Endothelial cell of umbilical vein (primary cell): ENCODE data around the gene PHOSPHO1. TPM values are rescaled to one million over a fixed set of nuclear protein-coding genes. Genes with fewer than 3 reads are reported as not detected.

ENCODE experiments used
- BruUV-seq: library from RNA; stranded (reverse); fragments of 400-500 nt; replicated peaks from 2 replicates; lab custom pipeline; 2021; lab: Mats Ljungman, UMichigan
- CTCF ChIA-PET: fragments of 300-600, 350-600 bp; sonication (Branson Sonifier 250); formaldehyde crosslinking; loops from one replicate; lab custom pipeline; 2021; ENCODE audit warnings: antibody characterized with exemption, inconsistent platforms; lab: Charles Lee
- POLR2A ChIA-PET: fragments of 300-600, 350-600 bp; sonication (Branson Sonifier 250); formaldehyde crosslinking; loops from one replicate; lab custom pipeline; 2021; ENCODE audit warnings: antibody characterized with exemption, inconsistent platforms; lab: Charles Lee
- DNase-seq: peaks from one replicate; pipeline ENCODE4 v3.0.0-alpha.2; 2011; ENCODE audit warnings: low read depth, low spot score
- FAIRE-seq: peaks from 2 replicates; lab custom pipeline; 2011; peaks lifted over from hg19 to GRCh38; lab: Jason Lieb, UNC
- H2AFZ ChIP-seq: 2 replicates; pipeline ENCODE4 v1.6.0; 2012; ENCODE audit warnings: low read depth, low read length, control low read depth, inconsistent platforms
- H3K27ac ChIP-seq: 2 replicates; pipeline ENCODE4 v1.5.1; 2011; ENCODE audit warnings: low read depth, mild to moderate bottlenecking, control low read depth, low read length, moderate library complexity; ENCODE audit not compliant: insufficient read depth
- H3K27me3 ChIP-seq, 2 experiments: 2 replicates each; pipeline versions ENCODE4 v1.6.0 to v1.6.1; 2011; ENCODE audit warnings: low read length in 2 of 2, mixed read lengths in 1 of 2; ENCODE audit not compliant: control insufficient read depth in 2 of 2, insufficient read depth in 2 of 2
- H3K36me3 ChIP-seq, 2 experiments: 2 replicates in 1 of 2; 3 replicates in 1 of 2; pipeline ENCODE4 v1.5.1; 2011; ENCODE audit warnings: low read length in 2 of 2, mild to moderate bottlenecking in 1 of 2, moderate library complexity in 1 of 2; ENCODE audit not compliant: control insufficient read depth in 2 of 2, insufficient read depth in 2 of 2; ENCODE audit errors: extremely low read depth in 1 of 2
- H3K4me1 ChIP-seq: 3 replicates; pipeline ENCODE4 v1.5.1; 2011; ENCODE audit warnings: mild to moderate bottlenecking, low read length; ENCODE audit not compliant: control insufficient read depth, insufficient read depth; ENCODE audit errors: extremely low read depth
- H3K4me2 ChIP-seq: 2 replicates; pipeline ENCODE4 v1.6.1; 2011; ENCODE audit warnings: low read length, control low read depth, mixed read lengths; ENCODE audit not compliant: insufficient read depth
- H3K4me3 ChIP-seq, 3 experiments: fragments of 200-600 bp in 1 of 3; sonication (generic), shearing (Covaris generic) in 1 of 3; replicated peaks in 1 of 3; 2 replicates each; pipeline ENCODE4 v1.5.1; 2011 to 2016; ENCODE audit warnings: control low read depth in 3 of 3, low read length in 3 of 3, mild to moderate bottlenecking in 2 of 3, inconsistent platforms in 1 of 3, low read depth in 1 of 3, moderate library complexity in 1 of 3; ENCODE audit not compliant: insufficient read depth in 1 of 3
- H3K79me2 ChIP-seq: 2 replicates; pipeline ENCODE4 v1.6.0; 2012; ENCODE audit warnings: low read length, inconsistent platforms; ENCODE audit not compliant: control insufficient read depth, insufficient read depth
- H3K9ac ChIP-seq: replicated peaks from 2 replicates; pipeline ENCODE3; 2011; ENCODE audit warnings: low read length, control low read depth; ENCODE audit not compliant: insufficient read depth; ENCODE audit errors: extremely low read depth
- H3K9me1 ChIP-seq: replicated peaks from 3 replicates; pipeline ENCODE4 v1.6.0; 2011; ENCODE audit warnings: mild to moderate bottlenecking, low read length; ENCODE audit not compliant: control insufficient read depth, insufficient read depth; ENCODE audit errors: extremely low read depth
- H3K9me3 ChIP-seq: replicated peaks from 2 replicates; pipeline ENCODE4 v1.5.1; 2012; ENCODE audit warnings: low read length, inconsistent platforms; ENCODE audit not compliant: control insufficient read depth, insufficient read depth
- H4K20me1 ChIP-seq: replicated peaks from 2 replicates; pipeline ENCODE3; 2011; ENCODE audit warnings: mild to moderate bottlenecking, low read length; ENCODE audit not compliant: control insufficient read depth, insufficient read depth; ENCODE audit errors: extremely low read depth
- FOS ChIP-seq: IDR thresholded peaks from 2 replicates; pipeline ENCODE4 v1.6.1; 2011; ENCODE audit warnings: mild to moderate bottlenecking, low read length, moderate library complexity, borderline replicate concordance; ENCODE audit not compliant: insufficient read depth
- JUN ChIP-seq: IDR thresholded peaks from 2 replicates; pipeline ENCODE4 v1.6.1; 2011; ENCODE audit warnings: borderline replicate concordance, low read depth; ENCODE audit not compliant: insufficient read length, insufficient read depth
- dilution Hi-C: fragments of 300-500 bp; cut with MboI; formaldehyde crosslinking; loops from one replicate; pipeline ENCODE4 v1.15.0; 2019; ENCODE audit warnings: low sequenced_read_pairs; ENCODE audit not compliant: extremely low pct_ligation_motif_present
- intact Hi-C: fragments of 100-400 bp; cut with micrococcal nuclease; formaldehyde crosslinking; loops from one replicate; pipeline ENCODE4 v1.10.0; 2022
- polyA plus RNA-seq, 4 experiments: library from polyadenylated mRNA; depleted of rRNA in 3 of 4; stranded (reverse) in 3 of 4; unstranded in 1 of 4; fragments of >200 nt; gene quantifications; 2 replicates each; pipeline versions ENCODE4 v1.2.1 to v1.2.3, GENCODE V29; 2011 to 2012; ENCODE audit warnings: missing spikeins in 1 of 4
- total RNA-seq: library from RNA; stranded (reverse); gene quantifications from 2 replicates; pipeline ENCODE4 v1.2.3, GENCODE V29; 2021

Gene PHOSPHO1
- total and polyA plus RNA-seq, 2 donors (not counting 3 experiments of a cell fraction or from before 2014, with no cell fraction given), result 0.23 TPM; not detected in 1

DNA sequence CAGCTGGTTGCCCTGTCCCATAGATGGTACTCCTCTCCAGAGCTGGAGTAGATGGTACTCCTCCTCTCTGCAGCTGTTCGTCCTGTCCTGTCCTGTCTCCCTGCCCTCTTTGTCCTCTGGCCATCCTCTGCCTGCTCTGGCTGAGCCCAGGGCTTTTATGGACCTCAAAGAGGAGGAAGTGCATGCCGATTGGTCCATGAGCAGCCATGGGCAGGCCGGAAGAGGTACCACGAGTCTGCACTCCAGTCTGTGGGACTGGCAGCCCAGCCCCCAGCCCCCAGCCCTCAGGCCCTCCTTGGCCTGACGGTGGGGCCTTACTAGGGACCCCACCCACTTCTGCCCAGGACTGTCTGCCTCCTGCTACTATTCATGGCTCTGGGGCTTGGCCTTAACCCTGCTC is 47.2 kb downstream of the PHOSPHO1 start:
- Histone ChIP-seq H3K27ac (no peak overlapping the region), H2AFZ (no peak overlapping the region), H3K4me3 (no peak overlapping the region), H3K9me3 (no peaks in the 10 kb centered on the region), H3K27me3 (no peaks in the 10 kb centered on the region), H3K36me3 (no peaks in the 10 kb centered on the region), H3K9ac (no peak overlapping the region), H3K4me1 (no peaks in the 10 kb centered on the region), H3K79me2 (no peaks in the 10 kb centered on the region), H3K9me1 (no peaks in the 10 kb centered on the region), H3K4me2 (no peak overlapping the region), H4K20me1 (no peaks in the 10 kb centered on the region)
- DNase-seq, result no peak
- no TSS peak for BruUV-seq
- dilution Hi-C loops, result no loop called here
- no peak for TF ChIP-seq JUN
- FAIRE-seq, result no peak
- ChIA-PET POLR2A (no interaction called here), CTCF (interaction anchor here (3.8 to 4.3 kb wide), 2 partner anchors 43 to 108 kb away, joined by 14 to 103 read pairs; no protein-coding TSS in a partner anchor)
- intact Hi-C loops, result no loop called here

DNA sequence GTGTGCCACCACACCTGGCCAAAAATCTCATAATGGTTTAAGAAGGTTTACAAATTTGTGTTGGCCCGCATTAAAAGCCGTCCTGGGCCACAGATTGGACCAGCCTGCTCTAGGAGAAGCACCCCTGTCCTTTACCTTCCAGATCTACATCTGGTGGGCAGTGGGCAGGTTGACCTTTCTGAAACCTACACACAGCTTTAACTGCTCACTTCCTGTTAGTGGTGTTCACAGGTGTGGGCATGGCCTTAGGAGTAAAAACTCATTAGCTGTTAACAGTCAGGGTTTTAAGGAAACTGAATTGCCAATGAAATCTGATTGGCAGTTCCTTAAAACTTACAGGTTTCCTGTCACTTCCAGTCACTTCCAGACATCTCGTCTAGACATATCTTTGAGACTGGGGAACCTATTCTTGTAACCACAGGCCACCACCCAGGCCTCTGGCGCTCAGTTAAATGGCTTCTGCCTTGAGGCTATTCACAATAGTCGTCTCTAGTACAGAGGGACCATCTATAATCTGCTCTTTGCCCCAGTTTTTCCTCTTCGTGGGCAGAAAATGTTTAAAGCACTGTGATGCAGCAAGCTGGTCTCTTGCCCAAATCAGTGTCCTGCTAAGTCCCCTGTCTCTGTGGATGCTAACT is 49.5 kb downstream of the PHOSPHO1 start:
- no TSS peak for BruUV-seq
- no peaks in the 10 kb centered on the region for H3K9me1 ChIP-seq
- dilution Hi-C loops (no loop called here), intact Hi-C loops (loop anchor here (1.0 kb wide), 2 partner anchors 46 to 109 kb away; no protein-coding TSS in a partner anchor)
- H3K27ac ChIP-seq, result no peak overlapping the region
- H3K27me3 ChIP-seq, result no peaks in the 10 kb centered on the region
- no peaks in the 10 kb centered on the region for H3K4me1 ChIP-seq
- H3K4me2 ChIP-seq, result no peak overlapping the region
- H3K9ac ChIP-seq, result no peak overlapping the region
- H3K79me2 ChIP-seq, result no peaks in the 10 kb centered on the region
- ChIA-PET POLR2A (interaction anchor here (0.7 kb wide), 1 partner anchor 14 kb away, joined by 8 read pairs; no protein-coding TSS in a partner anchor), CTCF (interaction anchor here (0.7 to 4.3 kb wide), 16 partner anchors 9 to 149 kb away, joined by 3 to 103 read pairs (median 5); no protein-coding TSS in a partner anchor)
- H3K4me3 ChIP-seq, result no peak overlapping the region
- no peaks in the 10 kb centered on the region for H4K20me1 ChIP-seq
- FAIRE-seq, result no peak
- no peak overlapping the region for H2AFZ ChIP-seq
- H3K36me3 ChIP-seq, result no peaks in the 10 kb centered on the region
- no peak for DNase-seq
- no peak for TF ChIP-seq FOS
- no peaks in the 10 kb centered on the region for H3K9me3 ChIP-seq
